GM19463 (cell line): Measurements from ENCODE around the gene PTPRH.

Source experiments
- ATAC-seq: cut with Tn5 transposase; IDR thresholded peaks from one replicate; pipeline ENCODE4 v1.9.1; 2021; ENCODE audit warnings: mild to moderate bottlenecking, moderate library complexity; ENCODE audit not compliant: unreplicated experiment

The PTPRH gene, protein sequence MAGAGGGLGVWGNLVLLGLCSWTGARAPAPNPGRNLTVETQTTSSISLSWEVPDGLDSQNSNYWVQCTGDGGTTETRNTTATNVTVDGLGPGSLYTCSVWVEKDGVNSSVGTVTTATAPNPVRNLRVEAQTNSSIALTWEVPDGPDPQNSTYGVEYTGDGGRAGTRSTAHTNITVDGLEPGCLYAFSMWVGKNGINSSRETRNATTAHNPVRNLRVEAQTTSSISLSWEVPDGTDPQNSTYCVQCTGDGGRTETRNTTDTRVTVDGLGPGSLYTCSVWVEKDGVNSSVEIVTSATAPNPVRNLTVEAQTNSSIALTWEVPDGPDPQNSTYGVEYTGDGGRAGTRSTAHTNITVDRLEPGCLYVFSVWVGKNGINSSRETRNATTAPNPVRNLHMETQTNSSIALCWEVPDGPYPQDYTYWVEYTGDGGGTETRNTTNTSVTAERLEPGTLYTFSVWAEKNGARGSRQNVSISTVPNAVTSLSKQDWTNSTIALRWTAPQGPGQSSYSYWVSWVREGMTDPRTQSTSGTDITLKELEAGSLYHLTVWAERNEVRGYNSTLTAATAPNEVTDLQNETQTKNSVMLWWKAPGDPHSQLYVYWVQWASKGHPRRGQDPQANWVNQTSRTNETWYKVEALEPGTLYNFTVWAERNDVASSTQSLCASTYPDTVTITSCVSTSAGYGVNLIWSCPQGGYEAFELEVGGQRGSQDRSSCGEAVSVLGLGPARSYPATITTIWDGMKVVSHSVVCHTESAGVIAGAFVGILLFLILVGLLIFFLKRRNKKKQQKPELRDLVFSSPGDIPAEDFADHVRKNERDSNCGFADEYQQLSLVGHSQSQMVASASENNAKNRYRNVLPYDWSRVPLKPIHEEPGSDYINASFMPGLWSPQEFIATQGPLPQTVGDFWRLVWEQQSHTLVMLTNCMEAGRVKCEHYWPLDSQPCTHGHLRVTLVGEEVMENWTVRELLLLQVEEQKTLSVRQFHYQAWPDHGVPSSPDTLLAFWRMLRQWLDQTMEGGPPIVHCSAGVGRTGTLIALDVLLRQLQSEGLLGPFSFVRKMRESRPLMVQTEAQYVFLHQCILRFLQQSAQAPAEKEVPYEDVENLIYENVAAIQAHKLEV

DNA sequence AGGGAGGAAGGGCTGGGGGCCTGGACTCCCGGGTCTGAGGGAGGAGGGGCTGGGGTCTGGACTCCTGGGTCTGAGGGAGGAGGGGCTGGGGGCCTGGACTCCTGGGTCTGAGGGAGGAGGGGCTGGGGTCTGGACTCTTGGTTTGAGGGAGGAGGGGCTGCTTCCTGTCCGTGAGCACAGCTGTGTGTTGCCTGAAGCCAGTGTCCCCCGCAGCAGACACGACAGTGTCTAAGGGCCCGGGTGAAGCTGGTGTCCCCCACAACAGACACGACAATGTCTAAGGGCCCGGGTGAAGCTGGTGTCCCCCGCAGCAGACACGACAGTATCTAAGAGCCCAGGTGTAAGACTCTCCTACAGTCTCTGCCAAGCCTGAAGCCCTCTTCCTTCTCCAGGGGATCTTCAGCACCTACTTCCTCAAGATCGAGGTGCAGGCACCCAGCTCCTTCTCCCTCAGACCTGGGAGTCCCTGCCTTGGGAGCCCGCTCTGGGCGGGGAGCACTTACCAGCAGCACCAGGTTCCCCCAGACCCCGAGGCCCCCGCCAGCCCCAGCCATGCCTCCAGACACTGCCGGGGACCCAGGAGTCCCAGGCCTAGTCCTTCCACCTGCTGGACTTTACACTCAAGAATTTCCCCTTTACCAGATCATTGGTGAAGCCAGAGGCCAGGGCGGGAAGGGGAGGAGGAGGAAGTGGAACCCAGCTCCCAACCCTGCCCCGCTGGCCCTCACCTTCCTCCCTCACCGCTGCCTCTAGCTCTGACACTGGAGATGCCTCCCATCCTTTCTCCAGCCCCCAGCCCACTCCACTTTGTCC is at the start of gene PTPRH:
Gene PTPRH, minus strand, starts transcription at position 622 of the 813 bp plus-strand sequence. Its CDS starts 68 bp downstream, at position 554.
- ATAC-seq = no peak

DNA sequence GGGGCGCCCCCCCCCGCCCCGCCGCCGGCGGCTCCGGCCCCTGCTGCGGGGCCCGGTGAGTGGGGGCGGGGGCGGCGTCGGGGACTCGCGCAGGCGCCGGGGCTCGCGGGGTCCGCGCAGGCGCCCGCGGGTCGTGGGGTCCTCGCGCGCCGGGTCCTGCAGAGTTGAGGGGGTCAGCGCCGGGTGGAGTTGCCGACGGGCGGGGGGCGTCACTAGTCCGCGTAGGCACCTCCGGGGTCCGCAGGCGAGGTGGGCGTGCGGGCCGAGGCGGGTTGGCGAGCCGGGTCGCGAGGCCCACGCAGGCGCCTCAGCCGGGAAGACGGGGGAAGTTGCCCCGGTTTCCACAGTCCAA is 49.2 kb upstream of the PTPRH start:
- ATAC-seq = peak; percentile 12

DNA sequence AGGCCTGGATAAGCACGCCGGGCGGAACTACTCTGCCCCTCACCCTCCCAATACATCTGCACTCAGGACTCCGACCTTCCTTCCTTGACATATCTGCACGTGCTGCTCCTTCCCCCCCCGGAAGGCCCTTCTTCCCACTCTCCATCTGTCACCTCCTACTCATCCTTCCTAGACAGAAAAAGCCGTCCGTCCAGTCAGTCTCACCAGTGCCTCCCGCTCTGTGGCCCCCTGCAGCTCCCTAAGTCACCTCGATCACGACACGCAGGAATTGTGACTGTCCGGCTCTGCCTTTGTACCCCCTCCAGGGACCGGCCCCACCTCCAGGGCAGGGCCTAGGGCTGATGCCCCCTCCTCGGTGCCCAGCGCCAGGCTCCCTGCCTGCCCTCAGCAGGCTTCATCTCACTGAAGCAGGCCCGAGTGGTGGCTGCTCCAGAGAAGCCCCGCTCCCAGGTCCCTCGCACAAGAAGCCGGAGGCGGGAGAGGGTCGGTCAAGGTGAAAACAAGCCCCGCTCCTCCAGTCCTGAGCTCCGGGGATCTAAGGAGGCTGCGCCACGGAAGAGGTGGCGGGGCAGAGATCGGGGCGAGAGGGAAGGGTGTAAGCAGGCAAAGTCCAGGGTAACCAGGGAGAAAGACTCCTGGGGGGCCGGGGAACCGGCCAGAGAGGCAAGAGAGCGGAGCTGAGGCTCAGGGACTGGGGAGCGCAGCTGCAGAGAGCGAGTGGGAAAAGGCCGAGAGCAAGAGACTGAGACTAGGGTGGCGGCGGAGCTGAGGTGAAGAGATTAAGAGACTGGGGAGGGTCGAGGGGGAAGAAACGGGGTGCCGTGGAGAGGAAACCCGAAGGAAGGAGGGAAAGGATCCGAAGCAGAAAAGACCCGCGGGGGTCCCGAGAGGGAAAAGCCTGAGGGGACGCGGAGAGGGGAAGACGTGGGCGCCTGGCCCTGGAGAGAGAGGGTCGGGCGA is 48.4 kb upstream of the PTPRH start:
- ATAC-seq = no peak

DNA sequence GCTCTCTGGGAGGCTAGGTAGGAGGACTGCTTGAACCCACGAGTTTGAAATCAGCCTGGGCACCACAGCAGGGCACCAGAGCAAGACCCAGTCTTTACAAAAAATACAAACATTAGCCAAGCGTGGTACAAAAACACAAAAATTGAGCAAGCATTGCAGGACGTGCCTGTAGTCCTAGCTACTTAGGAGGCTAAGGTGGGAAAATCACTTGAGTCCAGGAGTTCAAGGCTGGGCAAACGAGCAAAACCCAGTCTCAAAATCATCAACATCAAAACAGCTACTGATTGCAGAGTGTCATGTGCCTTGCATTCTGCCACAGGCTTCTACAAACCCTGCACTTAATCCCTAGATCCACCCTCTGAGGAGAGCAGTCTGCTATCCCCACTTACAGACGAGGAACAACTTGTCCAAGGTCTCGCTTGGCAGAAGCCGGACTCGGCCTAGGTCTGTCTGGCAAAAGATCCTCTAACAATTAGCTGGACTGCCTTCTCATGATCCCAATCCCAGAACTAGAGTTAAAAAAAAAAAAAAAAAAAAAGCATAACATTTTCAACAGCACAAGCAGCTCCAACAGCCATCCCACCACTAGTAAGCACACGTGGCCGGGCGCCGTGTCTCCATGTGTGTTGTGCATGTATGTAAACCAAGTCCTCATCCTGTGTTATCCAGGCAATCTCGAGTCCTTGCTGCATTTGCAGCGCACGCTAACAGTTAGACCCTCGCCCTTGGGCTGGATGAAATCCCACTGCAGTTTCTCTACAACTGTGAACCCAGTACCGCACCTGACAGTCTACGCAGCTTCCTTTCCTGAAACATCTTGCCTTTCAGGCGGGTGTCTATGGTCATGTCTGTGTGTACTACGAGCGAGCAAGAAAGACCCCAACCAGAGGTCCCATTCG is 47.5 kb upstream of the PTPRH start:
- no peak for ATAC-seq

DNA sequence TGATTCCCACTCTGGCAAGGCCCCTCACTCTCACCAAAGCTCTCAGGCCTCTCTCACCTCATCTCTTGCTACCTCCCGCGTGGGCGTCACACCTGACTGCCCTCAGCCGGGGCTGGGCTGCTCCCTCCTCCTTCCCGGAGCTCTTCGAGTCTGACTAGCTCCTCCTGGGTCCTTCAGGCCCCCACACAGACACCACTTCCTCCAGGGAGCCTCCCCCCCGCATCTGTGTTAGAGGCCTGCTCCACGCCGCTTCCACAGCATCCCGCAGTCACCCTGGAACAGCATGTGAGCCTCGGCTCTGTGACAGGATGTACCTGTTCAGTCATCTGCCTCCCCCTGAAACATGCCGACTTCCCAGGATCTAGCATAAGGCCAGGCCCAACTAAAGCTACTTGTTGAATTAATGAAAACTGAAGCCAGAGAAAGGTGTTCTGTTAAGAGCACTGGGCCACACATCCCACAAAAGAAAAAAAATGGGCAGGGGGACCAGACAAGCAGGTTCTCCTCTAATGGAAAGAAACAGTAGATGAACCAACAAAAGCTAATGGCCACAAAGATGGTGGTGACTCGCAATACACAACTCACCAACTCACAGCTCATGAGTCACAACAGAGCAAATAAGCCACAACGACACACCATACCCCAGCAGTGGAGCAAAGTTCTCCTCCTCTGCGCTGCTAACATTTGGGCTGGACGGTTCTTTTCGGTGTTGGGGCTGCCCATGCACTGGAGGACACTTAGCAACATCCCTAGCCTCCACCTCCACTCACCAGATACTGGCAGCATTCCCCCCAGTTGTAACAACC is 46.5 kb upstream of the PTPRH start:
- ATAC-seq = no peak

DNA sequence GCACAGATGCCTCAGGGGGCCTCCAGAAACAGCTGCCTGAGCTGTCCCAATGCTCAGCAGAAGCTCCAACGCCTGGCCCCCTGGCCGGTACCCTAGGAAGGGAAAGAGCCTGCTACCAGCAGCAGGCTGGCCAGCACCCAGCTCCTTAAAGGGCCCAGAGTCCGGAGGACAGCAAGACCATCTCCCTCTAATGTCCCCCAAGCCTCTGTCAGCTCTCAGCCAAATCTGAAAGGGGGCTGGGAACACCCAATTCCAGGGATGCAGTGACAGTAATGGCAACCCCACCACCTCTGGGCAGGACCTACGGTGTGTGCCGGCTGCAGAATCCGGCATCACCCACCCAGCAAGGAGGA is 45.3 kb upstream of the PTPRH start:
- ATAC-seq = no peak

DNA sequence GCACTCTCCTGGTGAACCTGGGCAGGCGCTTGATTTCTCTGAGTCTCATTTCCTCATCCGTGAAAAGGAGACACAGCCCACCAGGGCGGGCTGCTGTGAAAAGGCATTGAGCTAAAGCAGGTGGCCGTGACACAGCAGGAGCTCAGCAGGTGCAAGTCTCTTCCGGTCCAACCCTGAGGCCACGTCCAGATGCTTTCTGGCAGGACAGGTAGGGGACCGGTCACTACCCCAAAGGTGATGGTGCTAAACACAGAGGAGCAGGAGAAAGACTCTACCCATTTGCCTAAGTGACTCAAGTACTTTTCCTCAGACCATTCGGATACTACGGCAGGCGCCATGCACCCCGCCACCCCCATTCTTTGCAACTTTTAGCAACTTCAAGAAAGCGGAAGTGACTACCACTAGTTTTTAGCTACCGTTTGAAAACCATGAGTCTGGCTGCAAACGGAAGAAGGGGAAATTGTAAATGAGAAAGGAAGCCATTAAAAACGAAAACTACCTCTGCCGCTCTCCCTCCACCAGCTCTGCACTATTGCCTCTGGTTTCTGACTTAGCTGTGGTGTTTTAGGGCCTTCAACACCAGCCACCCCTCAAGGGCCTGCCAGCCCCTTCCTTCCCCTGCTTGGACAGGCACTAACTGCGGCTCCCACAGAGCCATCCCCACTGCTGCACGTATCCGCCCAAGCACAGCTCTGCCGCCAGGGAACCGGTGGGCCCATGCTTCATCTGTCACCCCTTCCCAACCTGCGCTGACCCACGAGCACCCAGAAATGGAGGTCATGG is 44.7 kb upstream of the PTPRH start:
- peak; percentile 37 for ATAC-seq

DNA sequence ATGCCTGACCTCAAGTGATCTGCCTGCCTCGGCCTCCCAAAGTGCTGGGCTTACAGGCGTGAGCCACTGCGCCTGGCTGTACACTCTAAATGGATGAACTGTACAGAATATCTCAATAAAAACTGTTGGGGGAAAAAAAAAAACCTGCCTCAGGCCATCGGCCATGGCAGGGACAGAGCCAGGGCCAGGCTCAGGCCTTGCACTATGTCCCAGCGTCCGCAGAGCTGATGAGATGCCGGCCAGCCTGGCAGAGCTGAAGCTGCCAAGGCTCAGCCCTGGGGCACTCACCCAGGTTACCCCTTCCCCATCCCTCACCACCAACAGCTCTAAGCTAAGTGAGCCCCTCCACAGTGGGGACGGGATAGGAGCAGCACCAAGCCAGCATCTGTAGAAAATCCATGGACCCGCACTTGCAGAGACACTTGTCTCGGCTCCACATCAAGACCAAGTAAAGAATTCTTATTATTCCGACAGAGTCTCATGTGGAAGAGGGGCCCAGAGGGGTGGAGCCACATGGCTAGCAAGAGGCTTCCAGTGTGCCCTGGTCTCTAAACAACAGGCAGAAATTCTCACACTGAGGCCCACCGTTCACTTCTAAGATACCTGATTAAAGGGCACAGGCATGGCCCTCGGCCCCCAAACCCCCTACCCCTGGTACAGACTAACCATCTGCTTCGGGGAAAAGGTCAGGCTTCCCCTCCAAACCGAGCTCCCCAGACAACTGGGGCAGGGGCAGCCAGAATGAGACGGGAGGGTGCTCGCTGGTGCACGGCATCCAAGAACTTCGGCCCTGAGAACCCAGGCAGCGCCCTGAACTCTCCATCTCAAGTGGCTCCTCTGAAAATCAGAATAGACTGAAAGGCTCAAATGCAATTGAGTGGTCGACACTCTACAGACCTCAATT is 43.7 kb upstream of the PTPRH start:
- ATAC-seq = no peak

DNA sequence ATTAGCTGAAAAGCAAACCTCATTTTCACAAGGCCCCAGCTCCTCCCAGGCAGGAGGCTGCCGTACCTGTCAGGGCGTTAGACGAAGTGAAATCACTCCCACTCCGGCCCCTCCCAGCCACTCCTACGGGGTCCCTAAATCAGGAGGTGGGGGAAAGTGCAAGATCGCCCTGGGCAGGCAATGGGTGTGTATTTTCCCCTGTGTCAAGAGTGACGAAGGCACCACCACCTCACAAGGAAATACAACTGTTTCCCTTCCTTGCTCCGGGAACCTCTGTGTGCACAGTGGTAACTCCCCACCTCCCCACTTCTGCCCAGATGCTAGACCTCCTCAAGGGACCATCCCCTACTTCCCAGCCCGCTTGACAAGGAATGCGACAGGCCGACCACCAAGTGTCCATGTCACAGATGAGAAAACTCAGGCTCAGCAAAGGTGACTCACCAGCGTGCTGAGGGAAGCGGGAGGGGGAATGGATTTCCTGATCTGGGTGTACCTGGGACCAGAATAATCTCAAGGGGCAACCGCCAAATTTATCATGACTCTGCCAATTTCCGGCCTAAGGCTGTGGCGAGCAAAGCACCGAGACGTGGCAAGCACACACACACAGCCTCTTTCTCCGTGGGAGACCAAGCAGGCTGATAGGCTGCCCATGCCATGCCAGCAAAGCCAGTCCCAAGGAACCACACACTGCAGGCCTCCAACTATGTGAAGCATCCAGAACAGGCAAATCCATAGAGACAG is 42.2 kb upstream of the PTPRH start:
- ATAC-seq = no peak

DNA sequence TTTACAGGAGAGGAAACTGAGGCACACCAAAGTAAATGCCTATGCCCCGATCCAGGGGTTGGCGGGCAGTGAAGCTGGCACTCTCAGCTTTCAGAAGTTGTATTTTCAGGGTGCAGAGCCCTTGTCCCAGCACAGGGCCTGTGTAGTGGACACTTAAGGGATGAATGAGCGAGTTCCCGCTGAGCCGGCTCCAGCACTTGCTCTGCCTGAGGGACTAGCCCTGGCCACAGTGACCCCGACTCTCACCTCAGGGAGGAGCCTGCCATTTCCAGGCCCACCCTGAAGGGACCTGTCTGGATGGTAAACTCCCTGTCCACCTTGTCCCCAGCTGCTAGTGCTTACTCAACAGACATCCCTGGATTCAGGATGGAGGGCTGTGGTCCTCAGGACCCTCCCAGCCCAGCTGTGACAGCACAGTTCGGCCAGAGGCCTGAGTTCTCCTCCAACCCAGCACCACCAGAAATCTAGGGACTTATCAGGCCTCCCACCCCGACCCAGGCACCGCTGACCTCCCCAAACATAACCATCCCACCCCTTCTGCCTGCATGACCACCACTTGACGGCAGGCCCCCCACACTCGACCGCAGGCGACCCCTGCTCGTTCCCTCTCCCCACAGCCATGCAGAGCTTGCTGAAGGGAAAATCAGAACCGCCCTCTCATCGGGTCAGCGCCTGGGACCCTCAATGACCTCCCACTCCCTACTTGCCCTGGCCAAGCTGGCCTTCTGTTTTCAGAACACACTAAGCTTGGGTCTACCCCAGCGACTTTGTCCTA is 41.1 kb upstream of the PTPRH start:
- ATAC-seq = no peak

DNA sequence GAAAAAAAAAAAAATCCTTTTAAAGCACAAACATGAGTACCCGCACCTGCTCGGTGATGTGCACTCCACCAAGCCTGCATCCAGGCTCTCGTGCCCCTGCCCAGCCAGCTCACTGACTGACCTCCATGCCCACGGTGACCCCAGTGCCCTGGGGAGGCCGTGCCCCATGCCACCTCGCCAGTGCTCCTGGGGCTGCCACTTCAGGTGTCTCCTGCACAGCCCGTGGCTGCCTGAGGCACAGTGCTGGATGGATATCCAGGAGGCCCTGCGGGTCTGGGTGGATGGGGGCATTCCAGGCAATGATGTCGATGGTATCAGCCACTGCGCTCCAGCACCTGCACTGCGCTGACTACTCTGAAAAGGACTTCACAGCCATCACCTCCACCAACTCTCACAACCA is 40.5 kb upstream of the PTPRH start:
- ATAC-seq = no peak

DNA sequence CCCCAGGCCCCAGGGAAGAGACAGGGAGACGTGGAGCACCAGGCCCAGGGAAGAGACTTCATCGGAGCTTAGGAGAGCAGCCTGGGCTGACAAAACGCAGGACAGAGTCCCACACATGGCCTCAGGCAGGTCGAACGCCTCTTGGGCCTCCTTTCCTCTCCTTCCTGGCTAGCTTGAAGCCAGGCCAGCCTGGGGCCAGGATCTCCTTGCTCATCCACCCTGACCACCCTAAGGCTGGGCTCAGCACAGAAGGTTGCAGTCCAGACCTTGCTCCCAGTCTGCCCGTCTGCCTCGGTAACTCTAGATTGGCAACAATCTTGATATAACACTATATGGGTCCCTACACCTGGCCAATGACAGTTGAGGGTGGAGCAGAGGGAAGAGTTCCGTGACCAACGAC is 39.4 kb upstream of the PTPRH start:
- ATAC-seq = no peak

DNA sequence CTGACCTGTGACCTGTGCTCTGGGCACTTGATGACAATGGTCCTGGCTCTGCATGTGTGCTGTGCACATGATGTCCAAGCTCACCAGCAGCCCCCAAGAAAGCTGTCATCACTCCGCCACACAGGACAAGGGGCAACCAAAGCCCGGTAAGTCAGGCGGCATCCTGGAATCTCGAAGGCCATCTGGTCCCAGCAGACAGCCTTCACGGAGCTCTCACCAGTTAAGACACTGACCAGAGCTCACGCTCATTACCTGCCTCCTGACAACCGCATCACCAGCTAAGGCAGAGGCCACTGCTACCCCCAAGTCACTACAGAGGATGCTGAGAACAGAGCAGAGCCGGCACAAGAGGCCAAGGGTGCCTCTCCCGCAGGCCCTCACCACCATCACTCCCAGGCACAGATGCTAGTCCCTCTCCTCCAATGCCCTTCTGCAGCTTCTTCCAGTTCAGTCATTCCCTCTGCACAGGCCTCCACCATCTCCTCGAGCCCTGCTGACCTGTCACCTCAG is 38.9 kb upstream of the PTPRH start:
- ATAC-seq = no peak

DNA sequence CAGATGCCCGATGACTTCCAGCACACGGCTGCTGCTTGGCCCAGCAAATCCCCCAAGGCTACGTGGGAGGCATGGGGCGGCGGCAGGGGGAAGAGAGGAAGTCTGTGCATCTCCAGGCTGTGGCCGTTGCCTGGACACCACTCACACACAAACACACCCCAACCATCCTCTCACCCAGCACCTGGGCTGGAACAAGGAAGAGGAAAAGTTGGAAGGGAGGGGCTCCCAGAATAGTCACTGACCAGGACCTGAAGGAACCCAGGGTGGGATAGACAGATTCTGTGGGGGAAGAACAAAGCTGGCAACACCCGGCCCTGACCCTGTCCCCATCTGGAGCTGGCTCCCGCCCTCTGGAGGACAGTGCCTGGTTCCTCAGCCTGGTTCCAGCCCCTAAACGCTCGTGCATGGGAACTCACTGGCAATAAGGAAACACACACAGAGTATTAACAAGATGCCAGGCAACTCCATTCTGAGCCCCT is 38.4 kb upstream of the PTPRH start:
- no peak for ATAC-seq
